ENCODE data around the gene METTL3. TPM values are rescaled to one million over a fixed set of nuclear protein-coding genes. Genes with fewer than 3 reads are reported as not detected.

The METTL3 gene
- total and polyA plus RNA-seq, 2 donors from 2014 or later: 31.4 to 44.3 TPM

- Histone ChIP-seq H3K27me3 (ENCODE audit: control insufficient read depth, insufficient read depth, low read length) (no peaks in the 10 kb centered on the region), H3K4me3 (ENCODE audit: low read length in 3 of 3) (no peak overlapping the region), H3K4me1 (ENCODE audit: control insufficient read depth in 2 of 3, insufficient read depth in 2 of 3, low read depth in 1 of 3, low read length in 3 of 3) (no peaks in the 10 kb centered on the region), H3K9me3 (ENCODE audit: control insufficient read depth in 2 of 3, insufficient read depth in 1 of 3, low read length in 3 of 3) (no peaks in the 10 kb centered on the region), H3K36me3 (ENCODE audit: control insufficient read depth in 2 of 3, insufficient read depth in 3 of 3, low read length in 3 of 3) (peaks cover 7 to 39% (median 30%) of the 10 kb centered on the region in 3 donors), H3K9ac (ENCODE audit: low read length in 3 of 3) (no peak overlapping the region), H3K27ac (ENCODE audit: low read depth in 2 of 2, low read length in 2 of 2) (no peak overlapping the region)
- no peak for FAIRE-seq
- no peak for DNase-seq
- no peak for TF ChIP-seq CTCF (IDR thresholded peaks at IDR 0.05; ENCODE audit: borderline replicate concordance, extremely low read depth, insufficient read depth)
- intact Hi-C loops (cut with DNase I): no loop called here
These were observed 7.8 kb downstream of the METTL3 start for GRCh38 chr14:21503376-21503775.

GRCh38 chr14:21501568-21501967 is 9.6 kb downstream of the METTL3 start:
- Histone ChIP-seq H3K27me3 (ENCODE audit: control insufficient read depth, insufficient read depth, low read length) (no peaks in the 10 kb centered on the region), H3K9me3 (ENCODE audit: control insufficient read depth in 2 of 3, insufficient read depth in 1 of 3, low read length in 3 of 3) (no peaks in the 10 kb centered on the region), H3K27ac (ENCODE audit: low read depth in 2 of 2, low read length in 2 of 2) (no peak overlapping the region), H3K9ac (ENCODE audit: low read length in 3 of 3) (no peak overlapping the region), H3K4me3 (ENCODE audit: low read length in 3 of 3) (no peak overlapping the region), H3K4me1 (ENCODE audit: control insufficient read depth in 2 of 3, insufficient read depth in 2 of 3, low read depth in 1 of 3, low read length in 3 of 3) (no peaks in the 10 kb centered on the region), H3K36me3 (ENCODE audit: control insufficient read depth in 2 of 3, insufficient read depth in 3 of 3, low read length in 3 of 3) (peaks cover 17 to 45% (median 39%) of the 10 kb centered on the region in 3 donors)
- FAIRE-seq (no peak), DNase-seq (no peak)
- intact Hi-C loops (cut with DNase I): no loop called here
- TF ChIP-seq CTCF (IDR thresholded peaks at IDR 0.05; ENCODE audit: borderline replicate concordance, extremely low read depth, insufficient read depth): no peak

- no peaks in the 10 kb centered on the region for H3K9me3 ChIP-seq (ENCODE audit: control insufficient read depth in 2 of 3, insufficient read depth in 1 of 3, low read length in 3 of 3)
- FAIRE-seq: no peak
- H3K36me3 ChIP-seq (ENCODE audit: control insufficient read depth in 2 of 3, insufficient read depth in 3 of 3, low read length in 3 of 3): peaks cover 24 to 60% (median 50%) of the 10 kb centered on the region in 3 donors
- intact Hi-C loops (cut with DNase I): no loop called here
- no peaks in the 10 kb centered on the region for H3K4me1 ChIP-seq (ENCODE audit: control insufficient read depth in 2 of 3, insufficient read depth in 2 of 3, low read depth in 1 of 3, low read length in 3 of 3)
- H3K27ac ChIP-seq (ENCODE audit: low read depth in 2 of 2, low read length in 2 of 2): no peak overlapping the region
- DNase-seq: peak in 3 of 5 donors; percentile 31 to 83 (median 71)
- no peaks in the 10 kb centered on the region for H3K27me3 ChIP-seq (ENCODE audit: control insufficient read depth, insufficient read depth, low read length)
- peak; percentile 22 for TF ChIP-seq CTCF (IDR thresholded peaks at IDR 0.05; ENCODE audit: borderline replicate concordance, extremely low read depth, insufficient read depth)
- H3K4me3 ChIP-seq (ENCODE audit: low read length in 3 of 3): no peak overlapping the region
- H3K9ac ChIP-seq (ENCODE audit: low read length in 3 of 3): no peak overlapping the region
These were observed 12.3 kb downstream of the METTL3 start for GRCh38 chr14:21498540-21499526.

Measured in kidney (tissue), 14 donors.